A549 (cell line): ENCODE data around the gene ZNF827.

Source experiments
- CTCF ChIP-seq: fragments of >200 bp; sonication (Bioruptor Twin); formaldehyde crosslinking; IDR thresholded peaks from 3 replicates; pipeline ENCODE4 v1.5.1; 2016
- GATA3 ChIP-seq: IDR thresholded peaks from 2 replicates; pipeline ENCODE4 v1.6.1; 2012; ENCODE audit warnings: borderline replicate concordance
- JUNB ChIP-seq: fragments of >200 bp; sonication (Bioruptor Twin); formaldehyde crosslinking; IDR thresholded peaks from 2 replicates; pipeline ENCODE4 v1.6.1; 2016
- MAX ChIP-seq: IDR thresholded peaks from 2 replicates; pipeline ENCODE4 v1.6.1; 2012
- MYC ChIP-seq: IDR thresholded peaks from 2 replicates; pipeline ENCODE4 v1.6.1; 2012; ENCODE audit warnings: mild to moderate bottlenecking, inconsistent platforms, low read length, improper control_type of control experiment, borderline replicate concordance
- NR3C1 ChIP-seq: fragments of >200 bp; sonication (Bioruptor Twin); formaldehyde crosslinking; IDR thresholded peaks from 3 replicates; pipeline ENCODE4 v1.6.1; 2017
- POLR2A ChIP-seq: IDR thresholded peaks from 2 replicates; pipeline ENCODE4 v1.6.1; 2012; ENCODE audit warnings: mild to moderate bottlenecking, low read length
- RAD21 ChIP-seq, 2 experiments: fragments of >200 bp in 1 of 2; sonication (Bioruptor Twin) in 1 of 2; formaldehyde crosslinking in 1 of 2; IDR thresholded peaks in 1 of 2; conservative IDR thresholded peaks in 1 of 2; 2 replicates in 1 of 2; 3 replicates in 1 of 2; pipeline ENCODE4 v1.6.1; 2012 to 2018; ENCODE audit warnings: inconsistent platforms in 1 of 2
- RCOR1 ChIP-seq: fragments of 150-350 bp; IDR thresholded peaks from 2 replicates; pipeline ENCODE4 v1.6.1; 2014; ENCODE audit warnings: antibody characterized with exemption, low read length, low read depth
- REST ChIP-seq: fragments of 200-600 bp; sonication (generic); IDR thresholded peaks from 2 replicates; pipeline ENCODE4 v1.6.1; 2016; ENCODE audit warnings: antibody characterized with exemption, mild to moderate bottlenecking, moderate library complexity
- RFX5 ChIP-seq: fragments of 450-650 bp; IDR thresholded peaks from 2 replicates; pipeline ENCODE4 v1.7.1; 2014; ENCODE audit warnings: antibody characterized with exemption, mild to moderate bottlenecking, moderate library complexity
- TP53 ChIP-seq: fragments of 250-450 bp; sonication (Bioruptor Pico); IDR thresholded peaks from 2 replicates; pipeline ENCODE4 v1.5.0; 2021; ENCODE audit warnings: mild to moderate bottlenecking, moderate library complexity

GRCh38 chr4:145936142-145936996 is 2.3 kb downstream of the ZNF827 start:
- TF ChIP-seq CTCF (no peak), RAD21 (conservative IDR thresholded peaks at IDR 0.05 in 1 of 2, IDR thresholded peaks at IDR 0.05 in 1 of 2) (no peak), REST (no peak), NR3C1 (no peak), GATA3 (no peak), MAX (peak; percentile 77), TP53 (CRISPR knock-in tag) (no peak), RFX5 (no peak), POLR2A (peak; percentile 23; the same call in 1 of the 2 replicates), JUNB (no peak), RCOR1 (no peak), MYC (no peak; the same call in 1 of the 2 replicates)
